Tibial nerve (tissue), 4 donors: ENCODE results near the gene SEL1L3. TPM values are rescaled to one million over a fixed set of nuclear protein-coding genes. Genes with fewer than 3 reads are reported as not detected.

ENCODE experiments used
- DNase-seq, 2 donors: peaks; one replicate each; pipeline ENCODE4 v3.0.0-alpha.2; 2019; ENCODE audit warnings: low spot score in 2 of 2
- H3K27ac ChIP-seq, 4 donors: fragments of 200-600 bp; sonication (generic) in 3 of 4; one replicate each; pipeline ENCODE4 v1.5.1; 2017 to 2019; ENCODE audit warnings: mild to moderate bottlenecking in 1 of 4
- H3K27me3 ChIP-seq, 2 donors: fragments of 200-600 bp; sonication (generic) in 1 of 2; one replicate each; pipeline versions ENCODE4 v1.5.1 to v1.6.0; 2017 to 2019
- H3K36me3 ChIP-seq, 3 donors: fragments of 200-600 bp; sonication (generic); one replicate each; pipeline ENCODE4 v1.5.1; 2018 to 2019
- H3K4me1 ChIP-seq, 4 donors: fragments of 200-600 bp; sonication (generic) in 3 of 4; one replicate each; pipeline ENCODE4 v1.5.1; 2017 to 2019
- H3K4me3 ChIP-seq, 4 donors: fragments of 200-600 bp; sonication (generic) in 3 of 4; one replicate each; pipeline ENCODE4 v1.5.1; 2017 to 2019; ENCODE audit warnings: mild to moderate bottlenecking in 1 of 4, moderate library complexity in 1 of 4
- H3K9me3 ChIP-seq, 4 donors: fragments of 200-600 bp; sonication (generic) in 3 of 4; one replicate each; pipeline ENCODE4 v1.5.1; 2017 to 2019
- EP300 ChIP-seq, 2 donors: sonication (generic); formaldehyde crosslinking; IDR thresholded peaks; one replicate each; pipeline ENCODE4 v1.6.1; 2017; ENCODE audit warnings: antibody characterized with exemption in 2 of 2, mild to moderate bottlenecking in 1 of 2
- POLR2A ChIP-seq, 2 donors: fragments of 450-650 bp; IDR thresholded peaks; one replicate each; pipeline ENCODE4 v1.6.1; 2017; ENCODE audit warnings: antibody characterized with exemption in 2 of 2, mild to moderate bottlenecking in 2 of 2, moderate library complexity in 2 of 2
- WGBS, 2 donors: methylation state at CpG; one replicate each; pipeline ENCODE4 v1.1.5; 2018; 5-methylcytosine and 5-hydroxymethylcytosine counted together
- total RNA-seq, 4 donors: library from RNA; depleted of rRNA; stranded (reverse); fragments of >200 nt; gene quantifications; one replicate each; pipeline ENCODE4 v1.1.0, GENCODE V29; 2016
- TF ChIP-seq, protein P1 (sequence below), 5 experiments: fragments of 200-600 bp in 3 of 5; fragments of 450-650 bp in 2 of 5; sonication (generic) in 3 of 5; IDR thresholded peaks; one replicate each; pipeline ENCODE4 v1.5.1; 2016 to 2019; ENCODE audit warnings: antibody characterized with exemption in 5 of 5, mild to moderate bottlenecking in 3 of 5, moderate library complexity in 2 of 5

SEL1L3 gene
- total RNA-seq, 4 donors from 2014 or later, result 8.7 to 19.0 (median 11.1) TPM

DNA sequence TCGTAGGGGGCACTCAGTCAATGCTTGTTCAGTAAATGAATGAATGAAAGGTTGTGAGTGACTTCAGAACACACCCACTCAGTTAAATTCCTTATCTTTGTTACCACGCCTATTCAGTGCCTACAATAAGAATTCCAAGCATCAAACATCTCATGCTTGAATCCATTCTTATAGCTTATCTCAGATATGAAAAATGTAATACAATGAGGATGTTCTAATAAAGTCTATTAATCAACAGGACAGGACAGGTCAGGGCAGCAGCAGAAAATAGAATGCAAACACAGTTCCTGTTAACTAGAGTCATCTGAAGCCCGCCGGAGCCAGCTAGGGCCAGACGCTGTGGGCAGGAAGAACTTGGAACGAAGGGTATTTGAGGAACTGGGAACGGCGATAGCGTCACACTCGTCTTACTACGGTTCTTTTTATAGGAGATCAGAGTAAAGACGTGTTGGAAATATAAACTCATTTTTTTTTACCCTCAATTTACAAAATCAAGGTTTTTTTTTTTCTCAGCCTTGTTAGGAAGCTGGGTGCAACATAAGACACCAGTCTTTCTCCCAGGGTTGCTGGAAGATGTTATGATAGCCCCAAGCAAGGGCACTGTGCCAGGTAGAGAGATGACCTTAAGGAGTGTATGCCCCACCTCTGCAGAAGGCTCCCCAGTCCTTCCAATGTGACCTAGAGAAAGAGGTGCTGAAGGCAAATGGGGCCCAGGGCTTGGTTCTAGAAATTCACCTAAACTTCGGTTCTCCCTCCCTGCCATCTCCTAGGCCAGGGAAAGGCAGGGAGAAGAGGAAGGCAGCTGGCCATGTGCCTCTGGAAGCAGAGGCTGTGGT lies 48.3 kb downstream of the SEL1L3 start:
- peak overlapping the region in 2 of 4 donors; percentile 68 to 73 for H3K27ac ChIP-seq

DNA sequence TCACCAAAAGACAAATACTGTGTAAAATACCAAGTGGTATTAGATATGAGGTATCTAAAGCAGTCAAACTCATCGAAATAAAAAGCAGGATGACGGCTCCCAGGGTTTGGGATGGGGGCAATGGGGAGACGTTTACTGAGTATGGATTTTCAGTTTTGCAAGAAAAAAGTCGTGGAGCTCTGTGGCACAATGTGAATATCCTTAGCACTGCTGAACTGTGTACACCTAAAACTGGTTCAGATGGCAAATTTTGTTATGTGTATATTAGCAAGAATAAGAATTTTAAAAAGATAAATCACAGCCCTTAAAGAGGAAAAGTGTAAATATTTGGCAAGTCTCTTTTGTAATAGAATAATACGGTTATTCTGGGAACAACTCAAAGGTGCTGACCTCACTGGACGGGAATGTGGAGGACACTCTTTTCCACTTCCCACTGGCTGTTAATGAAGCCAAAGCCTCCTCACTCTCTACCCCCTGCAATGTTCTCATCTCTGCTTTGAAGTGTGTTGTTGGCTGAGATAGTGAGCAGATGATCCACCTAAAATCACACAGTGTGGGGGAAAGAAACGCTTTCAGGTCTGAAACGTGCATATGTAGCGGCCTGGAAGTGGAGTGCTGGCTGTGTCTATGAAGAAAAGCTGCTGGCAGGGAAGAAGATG lies 49.2 kb downstream of the SEL1L3 start:
- WGBS, 2 donors, result 62 to 66% methylated on average over 9 of the region's 9 CpGs
- Histone ChIP-seq H3K4me3 (no peak overlapping the region), H3K27me3 (no peaks in the 10 kb centered on the region), H3K36me3 (no peaks in the 10 kb centered on the region), H3K27ac (peak overlapping the region in 2 of 4 donors; percentile 27 to 73), H3K9me3 (no peaks in the 10 kb centered on the region), H3K4me1 (peaks cover 0 to 31% (median 1%) of the 10 kb centered on the region in 4 donors)
- DNase-seq, result peak in 1 of 2 donors; percentile 9
- TF ChIP-seq POLR2A (IDR thresholded peaks at IDR 0.05) (no peak), EP300 (IDR thresholded peaks at IDR 0.05) (no peak)

More for the DNA sequence above, 48.3 kb downstream of the SEL1L3 start:
- WGBS, 2 donors, result 46 to 59% methylated on average over 13 of the region's 13 CpGs
- H3K4me1 ChIP-seq, result peaks cover 0 to 31% (median 1%) of the 10 kb centered on the region in 4 donors
- H3K4me3 ChIP-seq, result no peak overlapping the region
- TF ChIP-seq EP300 (IDR thresholded peaks at IDR 0.05) (peak; percentile 36 to 65), POLR2A (IDR thresholded peaks at IDR 0.05) (no peak)
- H3K36me3 ChIP-seq, result no peaks in the 10 kb centered on the region
- H3K27me3 ChIP-seq, result no peaks in the 10 kb centered on the region
- peak; percentile 24 to 51 for DNase-seq
- H3K9me3 ChIP-seq, result no peaks in the 10 kb centered on the region

DNA sequence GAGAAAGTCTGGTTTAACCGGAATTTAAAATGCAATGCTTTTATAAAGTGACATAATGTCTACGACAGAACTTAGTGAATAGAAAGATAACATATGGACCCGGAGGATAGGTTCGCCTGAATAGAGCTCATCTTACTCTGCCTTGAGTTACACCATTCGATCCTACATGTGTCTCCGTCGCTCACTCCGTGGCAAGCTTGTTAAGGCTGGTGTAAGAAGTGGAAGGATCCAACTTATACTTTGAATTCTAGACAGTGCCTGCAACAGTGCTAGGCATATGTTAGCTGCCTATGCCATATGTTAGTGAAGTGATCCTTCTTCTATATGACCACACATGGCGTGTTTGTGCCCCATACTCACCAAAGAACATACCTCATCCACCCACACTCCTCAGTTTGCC lies 50.9 kb downstream of the SEL1L3 start:
- DNase-seq, result no peak
- 91 to 92% methylated on average over 9 of the region's 9 CpGs for WGBS, 2 donors
- Histone ChIP-seq H3K27me3 (no peaks in the 10 kb centered on the region), H3K36me3 (no peaks in the 10 kb centered on the region), H3K27ac (no peak overlapping the region), H3K4me1 (peaks cover 0 to 25% (median 1%) of the 10 kb centered on the region in 4 donors), H3K9me3 (no peaks in the 10 kb centered on the region), H3K4me3 (no peak overlapping the region)
- TF ChIP-seq, protein P1, sequence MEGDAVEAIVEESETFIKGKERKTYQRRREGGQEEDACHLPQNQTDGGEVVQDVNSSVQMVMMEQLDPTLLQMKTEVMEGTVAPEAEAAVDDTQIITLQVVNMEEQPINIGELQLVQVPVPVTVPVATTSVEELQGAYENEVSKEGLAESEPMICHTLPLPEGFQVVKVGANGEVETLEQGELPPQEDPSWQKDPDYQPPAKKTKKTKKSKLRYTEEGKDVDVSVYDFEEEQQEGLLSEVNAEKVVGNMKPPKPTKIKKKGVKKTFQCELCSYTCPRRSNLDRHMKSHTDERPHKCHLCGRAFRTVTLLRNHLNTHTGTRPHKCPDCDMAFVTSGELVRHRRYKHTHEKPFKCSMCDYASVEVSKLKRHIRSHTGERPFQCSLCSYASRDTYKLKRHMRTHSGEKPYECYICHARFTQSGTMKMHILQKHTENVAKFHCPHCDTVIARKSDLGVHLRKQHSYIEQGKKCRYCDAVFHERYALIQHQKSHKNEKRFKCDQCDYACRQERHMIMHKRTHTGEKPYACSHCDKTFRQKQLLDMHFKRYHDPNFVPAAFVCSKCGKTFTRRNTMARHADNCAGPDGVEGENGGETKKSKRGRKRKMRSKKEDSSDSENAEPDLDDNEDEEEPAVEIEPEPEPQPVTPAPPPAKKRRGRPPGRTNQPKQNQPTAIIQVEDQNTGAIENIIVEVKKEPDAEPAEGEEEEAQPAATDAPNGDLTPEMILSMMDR (IDR thresholded peaks at IDR 0.05), result no peak
- no peak for TF ChIP-seq POLR2A (IDR thresholded peaks at IDR 0.05)
- no peak for TF ChIP-seq EP300 (IDR thresholded peaks at IDR 0.05)

DNA sequence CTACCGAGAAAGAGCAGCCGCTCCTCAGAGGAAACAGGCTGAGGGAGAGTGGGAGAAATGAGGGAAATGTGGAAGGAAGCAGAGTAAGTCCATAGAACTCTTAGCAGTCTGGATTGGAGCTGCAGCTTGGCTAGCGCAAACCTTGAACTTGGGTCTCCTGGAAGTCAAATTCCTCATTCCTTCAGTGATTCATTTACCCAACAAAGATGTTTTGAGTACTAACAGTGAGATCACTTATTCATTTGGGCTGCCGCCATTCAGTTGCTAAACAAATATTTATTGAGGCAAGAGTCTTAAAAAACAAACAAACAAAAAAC lies 51.5 kb downstream of the SEL1L3 start:
- no peak for DNase-seq
- Histone ChIP-seq H3K27me3 (no peaks in the 10 kb centered on the region), H3K4me3 (no peak overlapping the region), H3K4me1 (peaks cover 0 to 25% (median 1%) of the 10 kb centered on the region in 4 donors), H3K9me3 (no peaks in the 10 kb centered on the region), H3K36me3 (no peaks in the 10 kb centered on the region), H3K27ac (no peak overlapping the region)
- 66 to 67% methylated on average over 4 of the region's 4 CpGs for whole genome bisulfite sequencing, 2 donors
- TF ChIP-seq, protein P1 (IDR thresholded peaks at IDR 0.05), result no peak
- TF ChIP-seq POLR2A (IDR thresholded peaks at IDR 0.05) (no peak), EP300 (IDR thresholded peaks at IDR 0.05) (no peak)

DNA sequence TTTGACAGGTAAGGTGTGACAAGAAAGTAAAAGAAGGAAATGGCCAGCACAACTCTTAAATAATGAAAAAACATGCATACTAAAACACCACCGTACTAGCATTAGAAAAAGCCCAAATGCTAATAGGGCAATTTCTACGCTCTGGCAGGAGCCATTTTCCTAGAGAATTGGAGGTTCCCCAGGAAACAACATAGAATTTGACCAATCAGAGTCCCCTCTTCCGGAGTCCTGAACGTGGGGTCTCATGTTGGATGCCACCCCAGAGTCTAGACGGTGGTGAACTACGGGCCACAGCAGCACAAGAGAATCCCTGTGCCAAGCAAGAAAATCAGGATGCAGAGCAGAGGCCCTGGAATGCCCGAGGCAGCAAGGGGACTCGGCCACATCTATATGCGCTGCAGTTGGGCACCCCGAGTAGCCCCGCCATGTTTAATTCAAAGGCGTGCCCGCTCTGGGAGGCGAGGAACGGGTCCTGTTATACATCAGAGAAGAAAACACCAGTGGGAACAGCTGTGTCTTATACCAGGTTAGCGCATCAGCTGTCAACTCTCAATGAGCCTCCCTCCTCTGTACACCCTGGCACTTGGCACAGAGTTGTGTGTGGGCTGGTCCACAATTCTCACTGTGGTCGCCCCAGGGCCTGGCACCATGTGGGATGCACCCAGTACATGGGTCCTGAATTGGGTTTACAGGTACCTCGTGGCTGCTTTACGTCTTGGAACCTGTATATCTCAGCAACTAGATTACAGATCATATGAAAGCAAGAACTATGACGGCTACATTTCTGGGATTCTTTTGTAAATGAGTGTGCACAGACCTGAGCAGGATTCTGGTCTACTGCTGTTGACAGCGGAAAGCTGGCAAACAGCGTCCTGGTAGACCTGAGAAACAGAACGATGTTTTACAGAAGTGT lies 52.1 kb downstream of the SEL1L3 start:
- DNase-seq, result no peak
- H3K27ac ChIP-seq, result no peak overlapping the region
- TF ChIP-seq, protein P1 (IDR thresholded peaks at IDR 0.05), result no peak
- no peak for TF ChIP-seq EP300 (IDR thresholded peaks at IDR 0.05)
- no peak for TF ChIP-seq POLR2A (IDR thresholded peaks at IDR 0.05)
- no peaks in the 10 kb centered on the region for H3K36me3 ChIP-seq
- H3K4me1 ChIP-seq, result peaks cover 0 to 25% (median 1%) of the 10 kb centered on the region in 4 donors
- no peak overlapping the region for H3K4me3 ChIP-seq
- H3K27me3 ChIP-seq, result no peaks in the 10 kb centered on the region
- H3K9me3 ChIP-seq, result no peaks in the 10 kb centered on the region
- 87 to 90% methylated on average over 22 to 23 of the region's 23 CpGs for WGBS, 2 donors
